Right hindlimb (tissue), 1 donor: ENCODE results near the gene ZFHX3.

Source experiments
- DNase-seq: peaks from one replicate; pipeline ENCODE4 v3.0.0-alpha.2; 2018

ZFHX3 gene

GRCh38 chr16:72814226-72814625 is 233.7 kb downstream of the ZFHX3 start:
- DNase-seq, result no peak

- DNase-seq, result no peak
These were observed 235.3 kb downstream of the ZFHX3 start for GRCh38 chr16:72812672-72813071.

- no peak for DNase-seq
These were observed 236.1 kb downstream of the ZFHX3 start for GRCh38 chr16:72811876-72812275.

- DNase-seq, result no peak
These were observed 236.7 kb downstream of the ZFHX3 start for GRCh38 chr16:72811188-72811720.

- DNase-seq, result no peak
These were observed 237.4 kb downstream of the ZFHX3 start for GRCh38 chr16:72810480-72810879.

GRCh38 chr16:72809446-72809845 is 238.5 kb downstream of the ZFHX3 start:
- no peak for DNase-seq

GRCh38 chr16:72808754-72809153 is 239.2 kb downstream of the ZFHX3 start:
- no peak for DNase-seq

GRCh38 chr16:72807245-72807644 is 240.7 kb downstream of the ZFHX3 start:
- no peak for DNase-seq

- no peak for DNase-seq
These were observed 242.4 kb downstream of the ZFHX3 start for GRCh38 chr16:72805486-72805885.

GRCh38 chr16:72800524-72801161 is 247.3 kb downstream of the ZFHX3 start:
- no peak for DNase-seq

- DNase-seq, result no peak
These were observed 249.7 kb downstream of the ZFHX3 start for GRCh38 chr16:72798264-72798663.

- DNase-seq, result no peak
These were observed 250.3 kb downstream of the ZFHX3 start for GRCh38 chr16:72797621-72798020.

- DNase-seq, result no peak
These were observed 251.7 kb downstream of the ZFHX3 start for GRCh38 chr16:72796222-72796621.

GRCh38 chr16:72794986-72795385 is 252.9 kb downstream of the ZFHX3 start:
- DNase-seq, result no peak

- no peak for DNase-seq
These were observed 253.6 kb downstream of the ZFHX3 start for GRCh38 chr16:72794319-72794718.

GRCh38 chr16:72793716-72794115 is 254.2 kb downstream of the ZFHX3 start:
- DNase-seq, result no peak

- DNase-seq, result no peak
These were observed 254.9 kb downstream of the ZFHX3 start for GRCh38 chr16:72793017-72793416.

- DNase-seq, result no peak
These were observed 256.1 kb downstream of the ZFHX3 start for GRCh38 chr16:72791786-72792185.

GRCh38 chr16:72789921-72790320 is 258.0 kb downstream of the ZFHX3 start:
- no peak for DNase-seq

- DNase-seq, result no peak
These were observed 258.5 kb downstream of the ZFHX3 start for GRCh38 chr16:72789465-72789864.

- no peak for DNase-seq
These were observed 259.6 kb downstream of the ZFHX3 start for GRCh38 chr16:72788269-72788809.

- peak; percentile 66 for DNase-seq
These were observed 260.2 kb downstream of the ZFHX3 start for GRCh38 chr16:72787514-72788268.

GRCh38 chr16:72787130-72787513 is 260.8 kb downstream of the ZFHX3 start:
- no peak for DNase-seq

- DNase-seq, result no peak
These were observed 261.3 kb downstream of the ZFHX3 start for GRCh38 chr16:72786606-72787005.
